ENCODE measurements around the gene SLC25A12.
"Not testable (repeated sequence)": the region's sequence is repeated elsewhere in the genome, so short reads cannot be mapped to it uniquely, and the experiment has no call there.

The SLC25A12 gene, protein sequence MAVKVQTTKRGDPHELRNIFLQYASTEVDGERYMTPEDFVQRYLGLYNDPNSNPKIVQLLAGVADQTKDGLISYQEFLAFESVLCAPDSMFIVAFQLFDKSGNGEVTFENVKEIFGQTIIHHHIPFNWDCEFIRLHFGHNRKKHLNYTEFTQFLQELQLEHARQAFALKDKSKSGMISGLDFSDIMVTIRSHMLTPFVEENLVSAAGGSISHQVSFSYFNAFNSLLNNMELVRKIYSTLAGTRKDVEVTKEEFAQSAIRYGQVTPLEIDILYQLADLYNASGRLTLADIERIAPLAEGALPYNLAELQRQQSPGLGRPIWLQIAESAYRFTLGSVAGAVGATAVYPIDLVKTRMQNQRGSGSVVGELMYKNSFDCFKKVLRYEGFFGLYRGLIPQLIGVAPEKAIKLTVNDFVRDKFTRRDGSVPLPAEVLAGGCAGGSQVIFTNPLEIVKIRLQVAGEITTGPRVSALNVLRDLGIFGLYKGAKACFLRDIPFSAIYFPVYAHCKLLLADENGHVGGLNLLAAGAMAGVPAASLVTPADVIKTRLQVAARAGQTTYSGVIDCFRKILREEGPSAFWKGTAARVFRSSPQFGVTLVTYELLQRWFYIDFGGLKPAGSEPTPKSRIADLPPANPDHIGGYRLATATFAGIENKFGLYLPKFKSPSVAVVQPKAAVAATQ

DNA sequence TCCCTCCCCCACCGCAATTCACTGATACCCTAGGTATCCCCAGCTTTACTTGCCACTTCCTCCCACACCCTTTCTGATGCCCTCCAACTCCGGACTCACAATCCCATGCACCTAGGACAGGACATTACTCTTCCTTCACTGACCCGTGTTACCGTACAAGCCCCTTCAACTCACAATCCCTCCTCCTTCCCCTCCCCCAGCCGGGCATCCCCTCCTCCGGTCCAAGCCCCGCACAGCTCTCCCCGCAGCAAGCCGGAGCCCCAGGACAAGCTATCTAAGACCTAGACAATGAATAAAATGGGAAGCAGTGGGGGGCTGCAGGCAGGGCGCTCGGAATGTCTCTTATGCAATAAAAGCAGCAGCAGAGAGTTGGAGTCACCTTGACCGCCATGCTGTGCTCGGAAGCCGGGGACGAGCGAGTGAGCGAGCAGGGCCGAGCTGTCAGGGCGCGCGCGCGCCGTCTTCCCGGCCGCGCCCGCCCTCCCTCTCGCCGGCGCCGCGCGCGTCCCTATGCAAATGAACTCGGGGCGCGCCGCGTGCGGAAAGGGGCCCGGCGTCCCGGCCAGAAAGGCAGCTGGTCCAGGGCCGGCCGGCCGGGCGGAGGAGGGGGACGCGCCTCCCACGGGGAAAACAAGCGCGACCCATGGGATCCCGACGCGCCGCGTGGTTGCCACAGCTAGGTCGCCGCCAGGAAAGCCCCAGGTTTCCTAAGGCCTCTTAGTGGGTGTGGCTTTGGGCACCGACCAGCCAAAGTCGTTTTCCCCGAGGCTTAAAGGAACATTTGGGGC lies at the start of gene SLC25A12:
SLC25A12 (minus strand) TSS at position 421 of the 788 bp plus-strand sequence; CDS start at position 391, 30 bp downstream.
- DNase-seq (ENCODE audit: low read depth, low spot score): peak; percentile 49

- DNase-seq (ENCODE audit: low read depth, low spot score): no peak
Observed at GRCh38 chr2:171941316-171941699, 47.3 kb upstream of the SLC25A12 start.

- no peak for DNase-seq (ENCODE audit: low read depth, low spot score)
Observed at GRCh38 chr2:171939743-171940071, 45.7 kb upstream of the SLC25A12 start.

GRCh38 chr2:171939058-171939742 lies 45.2 kb upstream of the SLC25A12 start:
- DNase-seq (ENCODE audit: low read depth, low spot score): no peak

GRCh38 chr2:171930385-171930784 lies 36.3 kb upstream of the SLC25A12 start:
- no peak for DNase-seq (ENCODE audit: low read depth, low spot score)

DNA sequence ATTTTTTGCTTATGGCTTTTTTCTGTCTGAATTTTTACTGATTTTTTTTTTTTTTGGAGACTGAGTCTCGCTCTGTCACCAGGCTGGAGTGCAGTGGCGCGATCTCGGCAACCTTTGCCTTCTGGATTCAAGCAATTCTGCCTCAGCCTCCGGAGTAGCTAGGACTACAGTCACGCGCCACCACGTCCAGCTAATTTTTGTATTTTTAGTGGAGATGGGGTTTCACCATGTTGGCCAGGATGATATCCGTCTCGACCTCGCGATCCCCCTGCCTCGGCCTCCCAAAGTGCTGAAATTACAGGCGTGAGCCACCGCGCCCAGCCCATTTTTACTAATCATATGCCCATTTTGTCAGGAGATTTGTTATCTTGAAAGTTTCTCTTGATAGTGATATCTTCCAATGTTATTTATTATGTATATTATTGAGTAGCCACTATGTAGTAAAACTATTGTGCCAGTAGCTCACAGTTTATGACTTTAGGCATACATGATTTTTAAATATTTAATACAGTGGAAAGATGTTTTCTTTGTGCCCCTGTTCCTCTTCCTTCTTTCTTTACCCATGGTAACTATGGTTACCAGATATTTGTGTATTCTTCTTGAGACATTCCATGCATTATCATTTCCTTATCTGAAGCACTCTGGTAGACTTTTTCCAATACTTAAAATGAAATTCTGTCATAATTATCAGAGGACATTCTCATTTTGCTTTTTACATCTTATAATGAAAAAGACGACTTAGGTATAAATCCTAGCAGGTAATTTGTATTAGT lies 30.3 kb upstream of the SLC25A12 start:
- DNase-seq (ENCODE audit: low read depth, low spot score): no peak

DNA sequence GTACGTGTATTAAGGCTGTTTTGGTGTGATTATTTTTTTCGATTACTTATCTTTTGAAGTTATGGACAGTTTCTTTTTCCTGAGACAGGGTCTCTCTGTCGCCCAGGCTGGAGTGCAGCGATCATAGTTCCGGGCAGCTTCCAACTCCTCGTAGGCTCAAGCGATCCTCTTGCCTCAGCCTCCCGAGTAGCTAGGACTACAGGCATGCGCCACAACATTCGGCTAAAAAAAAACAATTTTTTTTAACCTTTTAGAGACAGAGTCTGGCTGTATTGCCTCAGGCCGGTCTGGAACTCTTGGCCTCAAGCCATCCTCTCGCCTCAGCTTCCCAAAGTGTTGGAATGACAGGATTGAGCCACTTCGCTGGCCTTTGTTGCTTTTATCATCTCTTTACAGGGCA lies 29.2 kb upstream of the SLC25A12 start:
- no peak for DNase-seq (ENCODE audit: low read depth, low spot score)

DNA sequence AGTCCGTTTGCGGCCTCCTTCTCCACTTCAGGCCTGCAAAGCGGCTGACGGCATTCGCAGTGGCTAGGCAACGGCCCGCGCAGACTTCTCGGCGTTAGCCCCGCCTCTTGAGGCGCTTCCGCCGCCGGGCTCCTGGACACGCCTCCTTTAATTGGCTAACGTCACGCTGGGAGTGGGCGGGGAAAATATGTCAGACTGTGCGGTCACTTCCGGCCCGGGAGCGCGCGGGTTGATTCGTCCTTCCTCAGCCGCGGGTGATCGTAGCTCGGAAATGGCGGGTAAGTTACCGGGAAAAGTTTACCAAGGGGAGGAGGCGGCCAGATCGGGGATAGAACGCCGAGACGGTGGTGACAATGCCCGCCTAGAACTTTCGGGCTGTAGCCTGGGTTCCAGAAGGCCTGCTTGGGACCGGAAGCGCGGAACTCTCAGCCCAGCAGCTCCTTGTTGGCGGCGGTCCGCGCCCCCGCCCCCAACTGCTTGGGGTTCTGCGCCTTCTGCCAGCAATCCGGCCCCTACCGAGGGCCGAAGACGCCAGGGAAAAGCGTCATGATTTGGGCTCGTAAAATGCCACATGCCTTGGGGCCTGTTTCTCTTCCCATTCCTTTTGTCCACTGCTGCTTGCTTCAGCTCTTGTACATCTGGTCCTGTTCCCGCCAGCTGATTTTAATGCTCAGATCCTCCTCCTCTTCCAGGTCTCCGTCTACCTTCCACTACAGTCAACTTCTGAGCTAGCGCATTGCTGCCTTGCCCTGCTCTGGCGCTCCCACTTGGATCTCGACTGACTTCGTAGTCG lies 28.4 kb upstream of the SLC25A12 start, which contains the start of gene HAT1:
HAT1 (plus strand) TSS at position 232 of the 793 bp plus-strand sequence; CDS start at position 272, 40 bp downstream.
- peak; percentile 94 for DNase-seq (ENCODE audit: low read depth, low spot score)

GRCh38 chr2:171921970-171922229 lies 27.9 kb upstream of the SLC25A12 start:
- no peak for DNase-seq (ENCODE audit: low read depth, low spot score)

GRCh38 chr2:171919453-171919852 lies 25.4 kb upstream of the SLC25A12 start:
- DNase-seq (ENCODE audit: low read depth, low spot score): no peak

DNA sequence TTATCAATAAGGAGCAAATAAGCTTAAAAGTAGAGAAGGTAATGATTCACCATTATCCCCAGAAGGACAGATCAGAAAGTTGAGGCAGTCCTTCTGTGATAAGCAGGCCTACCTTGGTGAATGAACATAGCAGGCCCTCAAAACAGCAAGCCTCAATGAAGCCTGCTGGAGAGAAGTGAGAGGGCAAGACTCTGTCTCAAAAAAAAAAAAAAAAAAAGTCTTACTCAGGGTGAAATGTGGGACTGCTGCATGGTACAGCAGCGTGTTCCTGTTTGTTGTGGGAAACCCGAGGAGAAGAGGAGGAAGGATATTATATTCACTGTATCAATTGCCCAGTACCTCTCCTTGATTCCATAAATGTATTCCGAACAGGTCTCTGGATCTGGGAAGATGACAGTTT lies 19.5 kb upstream of the SLC25A12 start:
- no peak for DNase-seq (ENCODE audit: low read depth, low spot score)

- no peak for DNase-seq (ENCODE audit: low read depth, low spot score)
Observed at GRCh38 chr2:171910494-171910893, 16.4 kb upstream of the SLC25A12 start.

DNA sequence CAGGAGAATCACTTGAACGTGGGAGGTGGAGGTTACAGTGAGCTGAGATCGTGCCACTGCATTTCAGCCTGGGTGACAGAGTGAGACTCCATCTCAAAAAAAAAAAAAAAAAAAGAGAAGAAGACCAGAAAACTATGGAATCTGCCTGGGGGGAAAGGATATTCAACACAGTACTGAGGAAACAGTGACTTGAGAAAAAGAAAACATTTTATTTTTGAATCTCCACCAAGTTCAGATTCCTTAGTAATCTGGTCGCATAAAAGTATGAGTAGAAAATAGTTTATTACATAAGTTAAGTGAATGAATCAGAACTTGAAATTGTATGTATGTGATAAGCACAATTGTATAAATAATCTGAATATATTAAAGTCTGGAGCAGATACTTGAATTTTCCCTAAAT lies 15.2 kb upstream of the SLC25A12 start:
- no peak for DNase-seq (ENCODE audit: low read depth, low spot score)

- DNase-seq (ENCODE audit: low read depth, low spot score): no peak
Observed at GRCh38 chr2:171908235-171908634, 14.2 kb upstream of the SLC25A12 start.

- DNase-seq (ENCODE audit: low read depth, low spot score): no peak
Observed at GRCh38 chr2:171902840-171903420, 8.9 kb upstream of the SLC25A12 start.

- DNase-seq (ENCODE audit: low read depth, low spot score): not testable (repeated sequence)
Observed at GRCh38 chr2:171899623-171900282, 5.7 kb upstream of the SLC25A12 start.

GRCh38 chr2:171895786-171896185 lies 1.7 kb upstream of the SLC25A12 start:
- DNase-seq (ENCODE audit: low read depth, low spot score): no peak

- DNase-seq (ENCODE audit: low read depth, low spot score): no peak
Observed at GRCh38 chr2:171894612-171894947, 536 bp upstream of the SLC25A12 start.

- no peak for DNase-seq (ENCODE audit: low read depth, low spot score)
Observed at GRCh38 chr2:171893196-171893823, 734 bp downstream of the SLC25A12 start.
